PC-9 (cell line): ENCODE data around the gene IRF1. TPM values are rescaled to one million over a fixed set of nuclear protein-coding genes. Genes with fewer than 3 reads are reported as not detected.

Experiments used
- BruUV-seq: library from RNA; stranded (reverse); fragments of 400-500 nt; replicated peaks from 2 replicates; lab custom pipeline; 2021; lab: Mats Ljungman, UMichigan
- CTCF ChIA-PET: fragments of 300-600 bp; sonication (Branson Sonifier 250); formaldehyde crosslinking; loops from one replicate; lab custom pipeline; 2022; ENCODE audit warnings: antibody characterized with exemption; lab: Charles Lee
- POLR2A ChIA-PET: fragments of 300-600 bp; sonication (Branson Sonifier 250); formaldehyde crosslinking; loops from one replicate; lab custom pipeline; 2022; ENCODE audit warnings: antibody characterized with exemption; ENCODE audit not compliant: unreplicated experiment; lab: Charles Lee
- DNase-seq, 2 experiments: peaks; one replicate each; pipeline versions ENCODE4 v3.0.0 to v3.0.0-alpha.2; 2015 to 2022; ENCODE audit warnings: mixed read lengths in 1 of 2
- H2AFZ ChIP-seq: fragments of 200-600 bp; sonication (generic); 2 replicates; pipeline ENCODE4 v1.8.1; 2017; ENCODE audit warnings: antibody characterized with exemption
- H3F3A ChIP-seq: fragments of 200-600 bp; sonication (generic); 2 replicates; pipeline ENCODE4 v1.8.1; 2017; ENCODE audit warnings: antibody characterized with exemption, mild to moderate bottlenecking, low read depth; ENCODE audit not compliant: insufficient read depth
- H3K27ac ChIP-seq: fragments of 200-600 bp; sonication (generic); 2 replicates; pipeline ENCODE4 v1.6.1; 2016; ENCODE audit warnings: mixed run types
- H3K27me3 ChIP-seq: fragments of 200-600 bp; sonication (generic); 2 replicates; pipeline ENCODE4 v1.6.1; 2016; ENCODE audit warnings: low read depth, mixed run types; ENCODE audit not compliant: insufficient read depth
- H3K36me3 ChIP-seq: fragments of 200-600 bp; sonication (generic); 2 replicates; pipeline ENCODE4 v1.6.1; 2016; ENCODE audit warnings: low read depth, mixed run types
- H3K4me1 ChIP-seq: fragments of 200-600 bp; sonication (generic); replicated peaks from 2 replicates; pipeline ENCODE4 v1.6.1; 2016; ENCODE audit warnings: mixed run types; ENCODE audit not compliant: insufficient read depth
- H3K4me2 ChIP-seq: fragments of 200-600 bp; sonication (generic); 2 replicates; pipeline ENCODE4 v1.6.1; 2017; ENCODE audit warnings: mixed run types
- H3K4me3 ChIP-seq: fragments of 200-600 bp; sonication (generic); 2 replicates; pipeline ENCODE4 v1.6.1; 2016; ENCODE audit warnings: mixed run types
- H3K79me2 ChIP-seq: fragments of 200-600 bp; sonication (generic); 2 replicates; pipeline ENCODE4 v1.6.1; 2017; ENCODE audit warnings: low read depth, mixed run types
- H3K9me2 ChIP-seq: fragments of 200-600 bp; sonication (generic); 2 replicates; pipeline ENCODE4 v1.8.1; 2017; ENCODE audit warnings: mild to moderate bottlenecking; ENCODE audit not compliant: insufficient read depth
- H3K9me3 ChIP-seq: fragments of 200-600 bp; sonication (generic); 2 replicates; pipeline ENCODE4 v1.8.1; 2016; ENCODE audit warnings: low read depth; ENCODE audit not compliant: insufficient read depth
- H4K20me1 ChIP-seq: fragments of 200-600 bp; sonication (generic); 2 replicates; pipeline ENCODE4 v1.8.1; 2017; ENCODE audit not compliant: insufficient read depth
- CTCF ChIP-seq: fragments of 200-600 bp; sonication (generic); conservative IDR thresholded peaks from 2 replicates; pipeline ENCODE4 v1.6.1; 2017; ENCODE audit warnings: mixed run types, antibody characterized with exemption, mild to moderate bottlenecking, moderate library complexity
- EZH2 ChIP-seq: fragments of 200-600 bp; sonication (generic); IDR thresholded peaks from 2 replicates; pipeline ENCODE4 v1.8.0; 2017; ENCODE audit warnings: antibody characterized with exemption, low read depth
- intact Hi-C: fragments of 100-400 bp; cut with micrococcal nuclease; formaldehyde crosslinking; loops from one replicate; pipeline ENCODE4 v1.10.0; 2022; ENCODE audit not compliant: unreplicated experiment
- total RNA-seq: library from RNA; stranded (reverse); gene quantifications from 2 replicates; pipeline ENCODE4 v1.2.3, GENCODE V29; 2021

The IRF1 gene
- total RNA-seq, 1 experiment from 2014 or later = 27.1 TPM

GRCh38 chr5:132505641-132506040 lies 15.1 kb upstream of the IRF1 start:
- no peak overlapping the region for H3K27ac ChIP-seq
- intact Hi-C loops = no loop called here
- H3K4me1 ChIP-seq = peaks cover 19% of the 10 kb centered on the region
- H3K4me3 ChIP-seq = no peak overlapping the region
- no peak for TF ChIP-seq CTCF
- TF ChIP-seq EZH2 = no peak
- no peak overlapping the region for H2AFZ ChIP-seq
- no peaks in the 10 kb centered on the region for H3K9me2 ChIP-seq
- no peak overlapping the region for H3K4me2 ChIP-seq
- H3K9me3 ChIP-seq = no peaks in the 10 kb centered on the region; the same call in none of the 2 replicates
- H3K27me3 ChIP-seq = no peaks in the 10 kb centered on the region
- H4K20me1 ChIP-seq = no peaks in the 10 kb centered on the region
- POLR2A ChIA-PET = no interaction called here
- H3K79me2 ChIP-seq = no peaks in the 10 kb centered on the region
- no TSS peak for BruUV-seq
- H3F3A ChIP-seq = peaks cover 25% of the 10 kb centered on the region
- no peaks in the 10 kb centered on the region for H3K36me3 ChIP-seq
- CTCF ChIA-PET = interaction anchor here (0.9 kb wide), 1 partner anchor 119 kb away, joined by 3 read pairs; no protein-coding TSS in a partner anchor
- DNase-seq = no peak

GRCh38 chr5:132504746-132505145 lies 14.2 kb upstream of the IRF1 start:
- CTCF ChIA-PET = no interaction called here
- Histone ChIP-seq H2AFZ (no peak overlapping the region), H3K27me3 (no peaks in the 10 kb centered on the region), H3K4me2 (no peak overlapping the region), H4K20me1 (no peaks in the 10 kb centered on the region), H3K4me1 (peaks cover 19% of the 10 kb centered on the region), H3F3A (peaks cover 19% of the 10 kb centered on the region), H3K9me3 (no peaks in the 10 kb centered on the region; the same call in 1 of the 2 replicates), H3K9me2 (no peaks in the 10 kb centered on the region), H3K4me3 (no peak overlapping the region), H3K79me2 (no peaks in the 10 kb centered on the region), H3K36me3 (no peaks in the 10 kb centered on the region), H3K27ac (no peak overlapping the region)
- intact Hi-C loops = no loop called here
- POLR2A ChIA-PET = no interaction called here
- TF ChIP-seq EZH2 (no peak), CTCF (no peak)
- DNase-seq = no peak
- no TSS peak for BruUV-seq

DNA sequence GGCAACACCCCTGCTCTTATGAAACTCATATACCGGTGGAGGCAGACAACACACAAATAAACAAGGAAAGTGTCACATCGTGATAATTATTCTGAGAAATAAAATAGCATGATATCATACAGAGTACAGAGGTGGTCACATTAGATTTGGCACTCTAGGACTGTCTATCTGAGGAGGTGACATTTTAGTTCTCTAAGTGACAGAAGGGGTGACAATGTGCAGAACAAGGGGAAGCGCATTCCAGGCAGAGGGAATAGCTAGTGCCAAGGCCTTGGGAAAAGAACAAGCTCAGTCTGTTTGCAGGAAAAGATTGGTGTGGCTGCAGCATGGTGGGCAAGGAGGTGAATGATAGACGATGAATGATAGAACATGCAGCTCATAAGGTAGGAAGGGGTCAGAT lies 12.7 kb upstream of the IRF1 start:
- intact Hi-C loops = no loop called here
- no peak for DNase-seq
- Histone ChIP-seq H3K4me1 (peaks cover 33% of the 10 kb centered on the region), H3K9me3 (no peaks in the 10 kb centered on the region; the same call in 1 of the 2 replicates), H3K4me2 (no peak overlapping the region), H3F3A (peaks cover 18% of the 10 kb centered on the region; the same call in 1 of the 2 replicates), H3K4me3 (no peak overlapping the region), H3K9me2 (no peaks in the 10 kb centered on the region), H3K36me3 (no peaks in the 10 kb centered on the region), H3K27me3 (no peaks in the 10 kb centered on the region), H4K20me1 (no peaks in the 10 kb centered on the region), H3K79me2 (no peaks in the 10 kb centered on the region), H3K27ac (no peak overlapping the region), H2AFZ (no peak overlapping the region)
- ChIA-PET POLR2A (no interaction called here), CTCF (no interaction called here)
- no TSS peak for BruUV-seq
- no peak for TF ChIP-seq CTCF
